Neural crest cell (in vitro differentiated cells): ENCODE data around the gene SLC26A1. TPM values are rescaled to one million over a fixed set of nuclear protein-coding genes. Genes with fewer than 3 reads are reported as not detected.
A peak's percentile ranks its signal among the peaks of the same experiment; 100 is the strongest.

Experiments used
- DNase-seq: peaks from one replicate; pipeline ENCODE4 v3.0.0; 2021; ENCODE audit warnings: low read depth, mixed read lengths, low spot score
- H3K27ac Mint-ChIP-seq: one replicate; pipeline ENCODE4 v1.8.0; 2021; ENCODE audit warnings: mild to moderate bottlenecking, mixed read lengths; ENCODE audit not compliant: unreplicated experiment
- H3K27me3 Mint-ChIP-seq: 2 replicates; pipeline ENCODE4 v1.8.0; 2021; ENCODE audit warnings: low read depth, mild to moderate bottlenecking, mixed read lengths
- H3K36me3 Mint-ChIP-seq: 2 replicates; pipeline ENCODE4 v1.8.0; 2021; ENCODE audit warnings: low read depth, mild to moderate bottlenecking, mixed read lengths
- H3K4me1 Mint-ChIP-seq: 2 replicates; pipeline ENCODE4 v1.8.0; 2021; ENCODE audit warnings: mixed read lengths
- H3K4me3 Mint-ChIP-seq: one replicate; pipeline ENCODE4 v1.8.0; 2021; ENCODE audit warnings: mild to moderate bottlenecking, mixed read lengths
- H3K9me3 Mint-ChIP-seq: 2 replicates; pipeline ENCODE4 v1.8.0; 2021; ENCODE audit warnings: mixed read lengths
- total RNA-seq: library from RNA; stranded (reverse); gene quantifications from 2 replicates; pipeline ENCODE4 v1.2.1, GENCODE V29; 2021
- TF ChIP-seq, protein P1 (sequence below): fragments of 200-600 bp; sonication (generic); conservative IDR thresholded peaks from 2 replicates; pipeline ENCODE4 v1.5.0; 2021; ENCODE audit warnings: antibody characterized with exemption, mild to moderate bottlenecking

The SLC26A1 gene
- total RNA-seq, 1 donor from 2014 or later: 0.84 TPM

DNA sequence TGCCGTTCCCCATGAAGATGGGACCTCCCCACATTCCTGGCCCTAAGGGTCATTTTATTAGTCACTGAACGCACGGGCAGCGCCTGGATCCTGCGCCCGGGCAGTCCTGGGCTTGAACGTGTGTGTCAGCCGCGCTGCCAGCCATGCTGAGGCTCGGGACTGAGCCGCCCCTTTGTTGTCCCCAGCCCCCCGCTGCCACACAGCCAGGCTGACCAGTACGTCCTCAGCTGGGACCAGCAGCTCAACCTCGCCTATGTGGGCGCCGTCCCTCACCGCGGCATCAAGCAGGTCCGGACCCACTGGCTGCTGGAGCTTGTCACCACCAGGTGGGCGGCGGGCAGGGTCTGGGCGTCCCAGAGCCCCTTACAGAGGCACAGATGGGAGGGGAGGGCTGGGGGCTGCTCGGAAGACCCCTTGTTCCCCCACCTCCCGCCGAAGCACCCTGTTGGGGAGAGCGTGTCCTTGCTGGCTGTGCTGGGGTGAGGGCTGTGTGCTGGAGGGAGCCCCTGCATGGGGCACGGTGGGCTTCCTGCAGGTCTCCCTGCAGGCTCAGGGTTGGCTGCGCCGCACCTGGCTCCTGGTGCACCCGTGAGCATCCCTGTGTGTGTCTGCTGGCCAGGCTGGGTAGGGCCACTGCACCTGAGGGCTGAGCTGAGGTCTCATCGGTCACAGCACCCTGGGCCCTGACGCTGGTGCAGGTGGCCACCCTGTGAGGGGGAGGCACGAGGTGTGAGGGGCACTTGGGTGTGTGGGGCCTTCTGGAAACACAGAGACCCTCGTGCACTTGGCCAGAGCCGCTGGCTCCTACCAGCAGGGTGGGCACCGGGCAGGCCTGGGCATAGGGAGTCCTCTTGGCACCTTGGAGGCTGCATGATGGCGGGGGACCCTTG lies 5.3 kb downstream of the SLC26A1 start:
- H3K4me1 Mint-ChIP-seq: peaks cover 22% of the 10 kb centered on the region
- H3K27me3 Mint-ChIP-seq: no peaks in the 10 kb centered on the region
- peak overlapping the region; percentile 82 for H3K4me3 Mint-ChIP-seq
- no peaks in the 10 kb centered on the region for H3K9me3 Mint-ChIP-seq
- no peaks in the 10 kb centered on the region for H3K36me3 Mint-ChIP-seq
- DNase-seq: no peak
- no peak overlapping the region for H3K27ac Mint-ChIP-seq
- TF ChIP-seq, protein P1, sequence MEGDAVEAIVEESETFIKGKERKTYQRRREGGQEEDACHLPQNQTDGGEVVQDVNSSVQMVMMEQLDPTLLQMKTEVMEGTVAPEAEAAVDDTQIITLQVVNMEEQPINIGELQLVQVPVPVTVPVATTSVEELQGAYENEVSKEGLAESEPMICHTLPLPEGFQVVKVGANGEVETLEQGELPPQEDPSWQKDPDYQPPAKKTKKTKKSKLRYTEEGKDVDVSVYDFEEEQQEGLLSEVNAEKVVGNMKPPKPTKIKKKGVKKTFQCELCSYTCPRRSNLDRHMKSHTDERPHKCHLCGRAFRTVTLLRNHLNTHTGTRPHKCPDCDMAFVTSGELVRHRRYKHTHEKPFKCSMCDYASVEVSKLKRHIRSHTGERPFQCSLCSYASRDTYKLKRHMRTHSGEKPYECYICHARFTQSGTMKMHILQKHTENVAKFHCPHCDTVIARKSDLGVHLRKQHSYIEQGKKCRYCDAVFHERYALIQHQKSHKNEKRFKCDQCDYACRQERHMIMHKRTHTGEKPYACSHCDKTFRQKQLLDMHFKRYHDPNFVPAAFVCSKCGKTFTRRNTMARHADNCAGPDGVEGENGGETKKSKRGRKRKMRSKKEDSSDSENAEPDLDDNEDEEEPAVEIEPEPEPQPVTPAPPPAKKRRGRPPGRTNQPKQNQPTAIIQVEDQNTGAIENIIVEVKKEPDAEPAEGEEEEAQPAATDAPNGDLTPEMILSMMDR: no peak

DNA sequence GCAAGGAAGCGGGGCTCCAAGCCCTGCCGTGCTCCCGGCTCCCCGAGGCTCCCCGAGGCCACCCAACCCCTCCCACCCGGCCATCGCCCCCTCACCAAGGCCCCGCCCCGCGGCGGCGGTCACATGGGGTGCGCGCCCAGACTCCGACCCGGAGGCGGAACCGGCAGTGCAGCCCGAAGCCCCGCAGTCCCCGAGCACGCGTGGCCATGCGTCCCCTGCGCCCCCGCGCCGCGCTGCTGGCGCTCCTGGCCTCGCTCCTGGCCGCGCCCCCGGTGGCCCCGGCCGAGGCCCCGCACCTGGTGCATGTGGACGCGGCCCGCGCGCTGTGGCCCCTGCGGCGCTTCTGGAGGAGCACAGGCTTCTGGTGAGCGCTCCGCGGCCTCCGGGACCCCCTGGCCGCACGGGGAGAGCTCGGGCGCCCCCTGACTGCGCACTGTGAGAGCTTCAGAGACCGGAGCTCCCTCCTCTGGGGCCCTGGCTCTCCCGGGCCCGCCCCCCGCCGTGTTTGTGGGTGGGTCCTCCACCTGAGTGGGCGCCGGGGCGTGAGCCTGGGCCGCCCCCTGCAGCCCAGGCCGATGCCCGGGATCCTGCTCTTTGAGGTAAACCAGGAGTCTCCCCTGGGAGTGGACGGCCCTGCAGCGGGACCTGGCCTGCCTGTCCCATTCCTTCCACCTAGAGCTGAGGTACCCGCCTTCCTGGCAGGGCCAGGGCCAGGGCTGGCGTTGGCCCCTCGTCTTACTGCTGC lies 6.2 kb downstream of the SLC26A1 start, which contains the start of gene IDUA:
Gene IDUA (plus strand): TSS at position 166 of the 745 bp plus-strand sequence. CDS start 41 bp downstream, at position 207.
- peak within 1 kb of the TSS; percentile 72 for H3K27ac Mint-ChIP-seq
- H3K4me1 Mint-ChIP-seq: peaks cover 18% of the 10 kb centered on the region
- no peaks in the 10 kb centered on the region for H3K27me3 Mint-ChIP-seq
- peak within 1 kb of the TSS; percentile 89 for H3K4me3 Mint-ChIP-seq
- TF ChIP-seq, protein P1: peak; percentile 63
- no peaks in the 10 kb centered on the region for H3K9me3 Mint-ChIP-seq
- peak; percentile 69 for DNase-seq
- H3K36me3 Mint-ChIP-seq: no peaks in the 10 kb centered on the region

DNA sequence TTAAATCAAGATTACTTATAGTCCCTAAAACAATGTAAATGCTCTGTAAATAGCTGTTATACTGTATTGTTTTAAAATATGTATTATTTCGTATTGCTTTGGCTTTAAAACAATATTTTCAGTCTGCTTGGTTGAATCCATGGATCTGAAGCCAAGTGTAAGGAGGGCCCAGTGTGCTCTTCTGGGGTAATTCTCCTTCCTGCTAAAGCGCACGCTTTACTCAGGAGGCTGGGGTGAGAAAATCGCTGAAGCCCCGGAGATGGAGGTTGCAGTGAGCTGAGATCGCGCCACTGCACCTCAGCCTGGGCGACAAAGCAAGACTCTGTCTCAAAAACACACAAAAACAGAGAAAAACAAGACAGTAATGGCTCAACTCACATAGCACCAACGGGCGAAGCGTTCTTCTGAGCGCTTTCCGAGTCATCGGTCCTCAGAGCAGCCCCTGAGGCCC lies 6.8 kb downstream of the SLC26A1 start:
- Mint-ChIP-seq H3K9me3 (no peaks in the 10 kb centered on the region), H3K36me3 (no peaks in the 10 kb centered on the region), H3K4me1 (peaks cover 18% of the 10 kb centered on the region), H3K27ac (peak overlapping the region; percentile 72), H3K27me3 (no peaks in the 10 kb centered on the region), H3K4me3 (peak overlapping the region; percentile 89)
- DNase-seq: no peak
- TF ChIP-seq, protein P1: no peak

DNA sequence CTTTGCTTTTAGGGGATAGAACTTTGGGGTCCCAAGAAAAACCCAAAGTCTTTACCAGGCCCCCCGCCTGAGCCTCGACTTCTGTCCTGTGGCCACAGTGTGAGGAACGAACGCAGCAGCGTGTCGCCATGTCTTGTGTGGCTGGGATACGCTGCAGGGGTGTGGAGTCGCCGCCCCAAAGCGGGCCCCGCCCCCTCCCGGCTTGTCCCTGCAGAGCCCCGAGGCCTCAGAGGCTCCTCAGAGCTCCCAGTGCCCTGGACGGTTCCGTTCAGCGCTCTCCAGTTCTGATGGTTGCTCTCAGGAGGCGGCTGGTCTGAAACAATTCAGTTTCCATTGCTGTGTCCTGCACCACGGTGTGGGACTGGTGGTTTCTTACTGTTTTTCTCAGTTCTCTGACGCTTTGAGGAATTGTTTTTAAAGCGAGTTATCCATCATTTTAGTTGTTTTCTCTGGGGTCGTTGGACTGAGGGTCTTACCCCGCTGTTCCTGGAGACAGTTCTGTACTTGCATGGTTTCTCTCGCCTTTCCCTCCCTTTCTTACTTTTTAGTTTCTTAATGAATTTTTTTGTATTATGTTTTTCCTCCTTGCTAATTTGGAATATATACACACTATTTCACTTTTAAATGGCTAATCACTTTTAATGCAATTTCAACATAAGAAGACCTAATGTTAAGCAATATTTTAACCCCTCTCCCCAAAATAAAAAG lies 7.9 kb downstream of the SLC26A1 start:
- Mint-ChIP-seq H3K27ac (no peak overlapping the region), H3K36me3 (no peaks in the 10 kb centered on the region), H3K9me3 (no peaks in the 10 kb centered on the region), H3K4me3 (peak overlapping the region; percentile 47), H3K4me1 (peaks cover 18% of the 10 kb centered on the region), H3K27me3 (no peaks in the 10 kb centered on the region)
- peak; percentile 53 for DNase-seq
- TF ChIP-seq, protein P1: no peak
